Fibroblast of mammary gland (primary cell): ENCODE results near the gene MMS22L.

Experiments
- DNase-seq: peaks from one replicate; pipeline ENCODE4 v3.0.0-alpha.2; 2010; ENCODE audit warnings: low read depth
- H3K4me3 ChIP-seq: 2 replicates; pipeline ENCODE4 v1.5.1; 2011; ENCODE audit warnings: low read depth, mild to moderate bottlenecking, low read length, moderate library complexity; ENCODE audit not compliant: control insufficient read depth
- CTCF ChIP-seq: conservative IDR thresholded peaks from 2 replicates; pipeline ENCODE4 v1.5.1; 2011; ENCODE audit warnings: low read depth, low read length, inconsistent platforms; ENCODE audit not compliant: control insufficient read depth, insufficient read depth

MMS22L gene

DNA sequence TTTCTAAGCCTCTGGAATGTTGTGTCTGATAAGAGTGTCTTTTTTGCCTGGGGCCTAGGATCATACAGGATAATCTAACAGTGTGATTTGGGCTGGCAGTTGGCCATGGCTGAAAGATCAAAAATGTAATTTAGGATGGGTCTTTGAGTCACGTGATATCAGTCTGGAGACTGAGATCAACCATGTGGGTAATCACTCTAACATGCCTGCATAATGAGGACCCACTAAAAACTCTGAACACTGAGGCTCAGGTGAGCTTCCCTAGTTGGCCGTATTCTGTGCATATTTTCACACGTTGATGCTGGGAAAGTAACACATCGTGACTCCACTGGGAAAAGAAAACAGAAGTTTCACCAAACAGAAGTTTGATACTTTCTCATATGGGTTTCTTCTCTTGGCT lies 6.3 kb upstream of the MMS22L start:
- no peak overlapping the region for H3K4me3 ChIP-seq
- TF ChIP-seq CTCF, result no peak
- DNase-seq, result no peak

DNA sequence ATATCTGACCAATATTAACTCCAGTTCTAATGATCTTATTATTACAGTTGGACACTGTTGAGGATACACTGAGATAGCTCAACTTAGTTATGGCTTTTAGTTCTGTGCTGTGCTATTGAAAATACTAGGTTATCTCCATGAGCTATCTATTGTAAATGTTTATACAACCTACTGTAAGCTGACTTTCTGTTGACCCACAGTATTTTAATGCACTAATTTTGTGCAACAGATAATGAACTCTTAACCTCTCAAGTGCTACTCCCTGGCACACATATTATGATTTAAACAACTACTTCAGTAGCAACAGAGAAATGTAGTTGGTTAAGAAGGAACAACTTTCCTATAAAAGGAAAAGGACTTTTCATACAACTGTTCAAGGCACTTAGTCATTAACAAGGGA lies 5.2 kb upstream of the MMS22L start:
- no peak for DNase-seq
- H3K4me3 ChIP-seq, result no peak overlapping the region
- no peak for TF ChIP-seq CTCF

DNA sequence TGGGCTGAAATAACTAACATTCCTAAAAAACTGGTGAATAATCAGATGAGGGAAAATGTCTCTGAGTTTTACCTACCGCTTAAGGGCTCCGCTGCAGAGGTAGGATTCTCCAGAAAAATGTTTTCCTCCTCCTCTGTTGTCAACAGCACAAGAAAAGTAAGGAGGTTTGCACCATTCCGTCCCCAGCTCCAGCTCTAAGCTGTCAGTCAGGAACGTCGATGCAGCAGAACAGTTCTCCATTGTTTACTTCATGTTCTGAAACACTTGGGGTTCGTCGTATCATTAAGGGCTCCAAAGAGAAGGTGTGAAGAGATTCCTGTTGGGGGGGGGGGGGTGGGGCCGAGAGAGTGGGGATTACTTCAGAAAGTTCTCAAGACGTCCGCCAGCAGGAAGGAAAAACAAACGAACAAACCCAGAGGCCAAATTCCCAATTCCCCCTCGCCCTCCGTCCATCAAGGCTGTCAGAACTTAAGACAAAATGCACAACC lies 734 bp downstream of the MMS22L start:
- no peak for TF ChIP-seq CTCF
- H3K4me3 ChIP-seq, result peak overlapping the region; percentile 89
- DNase-seq, result peak; percentile 13

GRCh38 chr6:97280766-97281165 lies 2.2 kb downstream of the MMS22L start:
- no peak overlapping the region for H3K4me3 ChIP-seq
- no peak for TF ChIP-seq CTCF
- no peak for DNase-seq

DNA sequence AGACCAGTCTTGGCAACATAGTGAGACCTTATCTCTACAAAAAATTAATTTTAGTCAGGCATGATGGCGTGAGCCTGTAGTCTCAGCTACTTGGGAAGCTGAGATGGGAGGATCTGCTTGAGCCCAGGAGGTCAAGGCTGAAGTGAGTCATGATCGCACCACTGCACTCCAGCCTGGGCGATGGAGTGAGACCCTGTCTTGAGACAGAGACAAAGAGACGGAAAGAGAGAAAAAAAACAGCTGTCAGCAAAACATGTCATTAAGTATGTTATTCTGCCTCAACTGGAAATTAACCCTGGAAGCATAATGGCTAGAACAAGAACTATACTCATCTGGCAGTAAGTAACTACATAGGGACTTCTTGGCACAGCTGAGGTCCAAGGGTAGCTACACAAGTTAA lies 7.2 kb downstream of the MMS22L start:
- peak; percentile 3 for DNase-seq
- TF ChIP-seq CTCF, result no peak
- H3K4me3 ChIP-seq, result no peak overlapping the region

DNA sequence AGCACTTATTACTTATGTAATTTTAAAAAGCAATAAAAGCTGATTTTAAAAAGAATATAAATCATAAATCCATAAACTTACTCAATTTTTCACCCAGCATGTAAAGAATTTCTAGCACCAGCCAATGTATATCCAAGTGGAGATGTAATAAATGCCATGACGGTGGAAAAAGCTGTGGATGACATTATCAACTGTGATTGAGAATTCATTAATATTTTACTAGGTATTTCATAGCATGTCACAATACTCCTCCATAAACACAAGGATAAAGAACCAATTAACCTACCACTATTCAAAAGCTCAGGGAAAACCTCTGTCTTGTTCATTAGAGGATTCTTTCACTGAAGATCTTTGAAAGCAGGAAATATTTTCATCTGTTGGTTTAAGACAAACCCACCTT lies 13.2 kb downstream of the MMS22L start:
- H3K4me3 ChIP-seq, result no peak overlapping the region
- no peak for DNase-seq
- TF ChIP-seq CTCF, result no peak

GRCh38 chr6:97262676-97263075 lies 20.3 kb downstream of the MMS22L start:
- H3K4me3 ChIP-seq, result no peak overlapping the region
- DNase-seq, result no peak
- no peak for TF ChIP-seq CTCF
